Esophagus squamous epithelium (tissue), 4 donors: ENCODE results near the gene TNFAIP3.

ENCODE experiments used
- POLR2A ChIP-seq, 4 donors: fragments of 450-650 bp; IDR thresholded peaks; one replicate each; pipeline ENCODE4 v1.6.1; 2017; ENCODE audit warnings: antibody characterized with exemption in 4 of 4, mild to moderate bottlenecking in 4 of 4, moderate library complexity in 3 of 4
- TF ChIP-seq, protein P1 (sequence below), 6 experiments: fragments of 450-650 bp in 4 of 6; fragments of 200-600 bp in 2 of 6; sonication (generic) in 2 of 6; IDR thresholded peaks; one replicate each; pipeline ENCODE4 v1.5.1; 2016 to 2019; ENCODE audit warnings: antibody characterized with exemption in 6 of 6, mild to moderate bottlenecking in 4 of 6, moderate library complexity in 4 of 6

DNA sequence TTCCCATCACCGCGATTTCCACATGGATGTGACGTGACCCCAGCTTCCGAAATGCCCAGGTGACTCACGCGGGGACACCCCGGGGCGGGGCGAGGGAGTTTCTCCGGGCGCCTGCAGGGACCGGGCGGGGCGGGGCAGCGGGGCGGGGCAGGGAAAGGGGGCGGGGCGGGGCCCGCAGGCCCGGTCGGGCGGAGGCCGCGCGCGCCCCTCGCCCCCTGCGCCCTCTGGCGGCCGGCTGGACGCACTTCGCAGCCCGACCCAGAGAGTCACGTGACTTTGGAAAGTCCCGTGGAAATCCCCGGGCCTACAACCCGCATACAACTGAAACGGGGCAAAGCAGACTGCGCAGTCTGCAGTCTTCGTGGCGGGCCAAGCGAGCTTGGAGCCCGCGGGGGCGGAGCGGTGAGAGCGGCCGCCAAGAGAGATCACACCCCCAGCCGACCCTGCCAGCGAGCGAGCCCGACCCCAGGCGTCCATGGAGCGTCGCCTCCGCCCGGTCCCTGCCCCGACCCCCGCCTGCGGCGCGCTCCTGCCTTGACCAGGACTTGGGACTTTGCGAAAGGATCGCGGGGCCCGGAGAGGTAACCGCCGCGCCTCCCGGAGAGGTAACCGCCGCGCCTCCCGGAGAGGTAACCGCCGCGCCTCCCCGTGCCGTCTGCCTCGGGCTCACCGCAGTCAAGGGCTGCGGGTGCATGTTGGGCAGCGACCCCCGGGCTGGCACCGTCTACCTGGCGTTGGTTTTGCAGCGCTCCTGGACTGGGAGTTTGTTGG is at the start of gene TNFAIP3:
- TF ChIP-seq, protein P1, sequence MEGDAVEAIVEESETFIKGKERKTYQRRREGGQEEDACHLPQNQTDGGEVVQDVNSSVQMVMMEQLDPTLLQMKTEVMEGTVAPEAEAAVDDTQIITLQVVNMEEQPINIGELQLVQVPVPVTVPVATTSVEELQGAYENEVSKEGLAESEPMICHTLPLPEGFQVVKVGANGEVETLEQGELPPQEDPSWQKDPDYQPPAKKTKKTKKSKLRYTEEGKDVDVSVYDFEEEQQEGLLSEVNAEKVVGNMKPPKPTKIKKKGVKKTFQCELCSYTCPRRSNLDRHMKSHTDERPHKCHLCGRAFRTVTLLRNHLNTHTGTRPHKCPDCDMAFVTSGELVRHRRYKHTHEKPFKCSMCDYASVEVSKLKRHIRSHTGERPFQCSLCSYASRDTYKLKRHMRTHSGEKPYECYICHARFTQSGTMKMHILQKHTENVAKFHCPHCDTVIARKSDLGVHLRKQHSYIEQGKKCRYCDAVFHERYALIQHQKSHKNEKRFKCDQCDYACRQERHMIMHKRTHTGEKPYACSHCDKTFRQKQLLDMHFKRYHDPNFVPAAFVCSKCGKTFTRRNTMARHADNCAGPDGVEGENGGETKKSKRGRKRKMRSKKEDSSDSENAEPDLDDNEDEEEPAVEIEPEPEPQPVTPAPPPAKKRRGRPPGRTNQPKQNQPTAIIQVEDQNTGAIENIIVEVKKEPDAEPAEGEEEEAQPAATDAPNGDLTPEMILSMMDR (IDR thresholded peaks at IDR 0.05) = peak; percentile 54 to 95 (median 92)
- peak in 3 of 4 donors; percentile 62 to 96 (median 96) for TF ChIP-seq POLR2A (IDR thresholded peaks at IDR 0.05)
